Neural cell (in vitro differentiated cells): ENCODE data around the gene STK38L. TPM values are rescaled to one million over a fixed set of nuclear protein-coding genes. Genes with fewer than 3 reads are reported as not detected.

ENCODE experiments used
- H2AFZ ChIP-seq: fragments of 200-600, 300-800 bp; sonication (generic), shearing (Covaris generic); 2 replicates; pipeline ENCODE4 v1.6.0; 2014; ENCODE audit warnings: low read depth, mild to moderate bottlenecking, antibody characterized with exemption, low read length, moderate library complexity
- H3F3A ChIP-seq: fragments of 200-600 bp; shearing (Covaris generic); 2 replicates; pipeline ENCODE4 v1.6.1; 2016; ENCODE audit warnings: mild to moderate bottlenecking, moderate library complexity, mixed read lengths, antibody characterized with exemption, low read length; ENCODE audit not compliant: insufficient read depth, poor library complexity, severe bottlenecking
- H3K27ac ChIP-seq: fragments of 200-600, 300-800 bp; sonication (generic), shearing (Covaris generic); 2 replicates; pipeline ENCODE4 v1.5.1; 2014; ENCODE audit warnings: mild to moderate bottlenecking, low read length, moderate library complexity
- H3K27me3 ChIP-seq: fragments of 300-800, 200-600 bp; sonication (generic), shearing (Covaris generic); 2 replicates; pipeline ENCODE4 v1.6.0; 2014; ENCODE audit warnings: mild to moderate bottlenecking, low read depth, low read length, moderate library complexity; ENCODE audit not compliant: insufficient read depth
- H3K36me3 ChIP-seq: fragments of 300-800, 200-600 bp; sonication (generic), shearing (Covaris generic); 2 replicates; pipeline ENCODE4 v1.5.1; 2014; ENCODE audit warnings: mild to moderate bottlenecking, antibody characterized with exemption, low read length, moderate library complexity; ENCODE audit not compliant: insufficient read depth
- H3K4me2 ChIP-seq: fragments of 300-800, 200-600 bp; sonication (generic), shearing (Covaris generic); 2 replicates; pipeline ENCODE4 v1.6.0; 2014; ENCODE audit warnings: mild to moderate bottlenecking, low read length
- H3K4me3 ChIP-seq: fragments of 300-800, 200-600 bp; sonication (generic), shearing (Covaris generic); 2 replicates; pipeline ENCODE4 v1.5.1; 2014; ENCODE audit warnings: mild to moderate bottlenecking, low read length, moderate library complexity
- H3K79me2 ChIP-seq: fragments of 200-600 bp; shearing (Covaris generic); replicated peaks from 2 replicates; pipeline ENCODE4 v1.6.0; 2014; ENCODE audit warnings: mild to moderate bottlenecking, low read length, moderate library complexity; ENCODE audit not compliant: insufficient read depth
- H3K9ac ChIP-seq: fragments of 300-800, 200-600 bp; sonication (generic), shearing (Covaris generic); 2 replicates; pipeline ENCODE4 v1.6.1; 2016; ENCODE audit warnings: mild to moderate bottlenecking, low read length, mixed read lengths
- H3K9me2 ChIP-seq: fragments of 200-600 bp; shearing (Covaris generic); 2 replicates; pipeline ENCODE4 v1.6.1; 2016; ENCODE audit warnings: mild to moderate bottlenecking, low read length, mixed read lengths; ENCODE audit not compliant: insufficient read depth
- H3K9me3 ChIP-seq: fragments of 200-600, 300-800 bp; sonication (generic), shearing (Covaris generic); 2 replicates; pipeline ENCODE4 v1.6.1; 2016; ENCODE audit warnings: mild to moderate bottlenecking, mixed run types, low read length, moderate library complexity, mixed read lengths
- H4K20me1 ChIP-seq: fragments of 200-600 bp; shearing (Covaris generic); 2 replicates; pipeline ENCODE4 v1.6.1; 2016; ENCODE audit warnings: mild to moderate bottlenecking, mixed run types; ENCODE audit not compliant: insufficient read depth
- CTCF ChIP-seq: fragments of 450-650 bp; IDR thresholded peaks from 2 replicates; pipeline ENCODE4 v1.5.1; 2014; ENCODE audit warnings: antibody characterized with exemption, mild to moderate bottlenecking, moderate library complexity; ENCODE audit not compliant: poor library complexity, severe bottlenecking
- EP300 ChIP-seq: fragments of 450-650 bp; conservative IDR thresholded peaks from 2 replicates; pipeline ENCODE4 v1.6.1; 2014; ENCODE audit warnings: antibody characterized with exemption, mild to moderate bottlenecking, moderate library complexity; ENCODE audit not compliant: poor library complexity, severe bottlenecking
- EZH2 ChIP-seq: fragments of 200-600, 300-800 bp; shearing (Covaris generic), sonication (generic); IDR thresholded peaks from 2 replicates; pipeline ENCODE4 v1.6.1; 2014; ENCODE audit warnings: antibody characterized with exemption, low read length, borderline replicate concordance, mild to moderate bottlenecking; ENCODE audit not compliant: insufficient read depth, poor library complexity, severe bottlenecking
- MXI1 ChIP-seq: fragments of 450-650 bp; conservative IDR thresholded peaks from 2 replicates; pipeline ENCODE4 v1.6.1; 2014; ENCODE audit warnings: antibody characterized with exemption, mild to moderate bottlenecking; ENCODE audit not compliant: poor library complexity, severe bottlenecking
- POLR2AphosphoS5 ChIP-seq: IDR thresholded peaks from 2 replicates; pipeline ENCODE4 v1.6.1; 2012
- RAD21 ChIP-seq: fragments of 450-650 bp; conservative IDR thresholded peaks from 2 replicates; pipeline ENCODE4 v1.6.1; 2014; ENCODE audit warnings: antibody characterized with exemption, mild to moderate bottlenecking, moderate library complexity
- REST ChIP-seq: IDR thresholded peaks from 2 replicates; pipeline ENCODE4 v1.6.1; 2012; ENCODE audit warnings: borderline replicate concordance
- SMC3 ChIP-seq: fragments of 450-650 bp; conservative IDR thresholded peaks from 2 replicates; pipeline ENCODE4 v1.6.1; 2014; ENCODE audit warnings: antibody characterized with exemption, mild to moderate bottlenecking, moderate library complexity; ENCODE audit not compliant: poor library complexity
- TAF1 ChIP-seq: IDR thresholded peaks from 2 replicates; pipeline ENCODE4 v1.6.1; 2012; ENCODE audit warnings: low read depth
- polyA plus RNA-seq: library from polyadenylated mRNA; depleted of rRNA; stranded (reverse); fragments of >200 nt; gene quantifications from 2 replicates; pipeline ENCODE4 v1.2.3, GENCODE V29; 2014

The STK38L gene
- polyA plus RNA-seq, 1 donor from 2014 or later = 31.5 TPM

- H2AFZ ChIP-seq = no peak overlapping the region
- no peaks in the 10 kb centered on the region for H3K9me2 ChIP-seq
Observed at GRCh38 chr12:27309995-27310315, 65.9 kb downstream of the STK38L start.

GRCh38 chr12:27316947-27317346 lies 72.9 kb downstream of the STK38L start:
- Histone ChIP-seq H3K79me2 (no peaks in the 10 kb centered on the region), H3K9me2 (no peaks in the 10 kb centered on the region), H3K36me3 (peaks cover 4% of the 10 kb centered on the region), H3K27ac (no peak overlapping the region), H3K4me3 (no peak overlapping the region), H3K9me3 (no peaks in the 10 kb centered on the region), H3K9ac (no peak overlapping the region), H3K27me3 (no peaks in the 10 kb centered on the region), H2AFZ (no peak overlapping the region), H3F3A (no peaks in the 10 kb centered on the region), H4K20me1 (no peaks in the 10 kb centered on the region), H3K4me2 (no peak overlapping the region)
- no peak for TF ChIP-seq TAF1
- no peak for TF ChIP-seq EZH2
- TF ChIP-seq CTCF = no peak

More at GRCh38 chr12:27309995-27310315, 65.9 kb downstream of the STK38L start:
- Histone ChIP-seq H3K27me3 (no peaks in the 10 kb centered on the region), H3K27ac (no peak overlapping the region), H3F3A (no peaks in the 10 kb centered on the region), H3K9ac (no peak overlapping the region), H3K9me3 (no peaks in the 10 kb centered on the region), H3K4me3 (no peak overlapping the region), H3K79me2 (no peaks in the 10 kb centered on the region), H4K20me1 (no peaks in the 10 kb centered on the region), H3K4me2 (no peak overlapping the region), H3K36me3 (no peaks in the 10 kb centered on the region)
- TF ChIP-seq EZH2 (no peak), EP300 (no peak), TAF1 (no peak)

GRCh38 chr12:27319409-27319808 lies 75.3 kb downstream of the STK38L start:
- H4K20me1 ChIP-seq = no peaks in the 10 kb centered on the region
- no peaks in the 10 kb centered on the region for H3K27me3 ChIP-seq
- no peaks in the 10 kb centered on the region for H3K9me2 ChIP-seq
- H2AFZ ChIP-seq = no peak overlapping the region
- TF ChIP-seq CTCF (no peak), TAF1 (no peak), POLR2AphosphoS5 (no peak), RAD21 (no peak), MXI1 (no peak), EP300 (no peak), EZH2 (no peak), REST (no peak), SMC3 (no peak)
- no peak overlapping the region for H3K27ac ChIP-seq
- H3F3A ChIP-seq = no peaks in the 10 kb centered on the region
- H3K4me3 ChIP-seq = no peak overlapping the region
- H3K9ac ChIP-seq = no peak overlapping the region
- H3K4me2 ChIP-seq = no peak overlapping the region
- H3K9me3 ChIP-seq = no peaks in the 10 kb centered on the region
- H3K36me3 ChIP-seq = peaks cover 8% of the 10 kb centered on the region
- no peaks in the 10 kb centered on the region for H3K79me2 ChIP-seq
